ENCODE results near the gene LLGL2. TPM values are rescaled to one million over a fixed set of nuclear protein-coding genes. Genes with fewer than 3 reads are reported as not detected.
A peak's percentile ranks its signal among the peaks of the same experiment; 100 is the strongest.

The LLGL2 gene
- total RNA-seq, 4 donors from 2014 or later: 35.6 to 73.5 (median 53.8) TPM

DNA sequence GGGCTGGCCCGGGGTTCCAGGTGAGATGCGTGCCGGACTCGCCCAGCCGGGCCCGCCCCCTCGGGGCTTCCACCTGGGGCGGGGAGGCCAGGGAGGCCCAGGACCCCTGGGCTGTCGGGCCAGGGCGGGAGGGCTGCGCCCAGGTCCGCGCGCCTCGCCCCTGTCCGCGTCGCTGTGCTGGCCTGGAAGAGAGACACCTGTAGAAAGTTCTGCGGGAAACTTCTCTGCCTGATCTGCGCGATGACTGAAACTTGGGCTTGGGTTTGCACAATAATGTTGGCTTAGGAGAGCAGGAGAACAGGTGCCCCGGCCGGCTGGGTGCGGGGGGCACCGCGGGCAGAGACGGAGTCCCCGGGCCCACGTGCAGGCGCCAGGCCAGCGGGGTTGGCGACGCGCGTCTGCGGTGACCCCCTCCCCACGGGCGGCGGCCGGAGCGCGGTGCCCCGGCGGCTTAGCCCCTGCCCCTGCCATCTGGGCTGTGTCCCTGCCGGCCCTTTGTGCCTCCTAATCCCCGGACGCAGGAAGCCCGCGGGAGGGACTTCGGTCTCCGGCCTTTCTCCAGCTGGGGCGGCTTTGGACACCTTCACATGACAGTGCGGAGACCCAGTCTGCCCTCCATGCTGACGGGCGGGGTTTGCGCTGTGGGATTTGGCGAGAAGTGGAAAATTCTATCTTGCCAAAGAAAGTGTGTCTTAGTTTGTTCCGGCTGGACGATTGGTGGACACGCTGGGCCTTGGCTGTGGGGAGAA, 483 bp downstream of the LLGL2 start:
- TF ChIP-seq POLR2A (IDR thresholded peaks at IDR 0.05): peak in 1 of 2 donors; percentile 37
- TF ChIP-seq, protein P1, sequence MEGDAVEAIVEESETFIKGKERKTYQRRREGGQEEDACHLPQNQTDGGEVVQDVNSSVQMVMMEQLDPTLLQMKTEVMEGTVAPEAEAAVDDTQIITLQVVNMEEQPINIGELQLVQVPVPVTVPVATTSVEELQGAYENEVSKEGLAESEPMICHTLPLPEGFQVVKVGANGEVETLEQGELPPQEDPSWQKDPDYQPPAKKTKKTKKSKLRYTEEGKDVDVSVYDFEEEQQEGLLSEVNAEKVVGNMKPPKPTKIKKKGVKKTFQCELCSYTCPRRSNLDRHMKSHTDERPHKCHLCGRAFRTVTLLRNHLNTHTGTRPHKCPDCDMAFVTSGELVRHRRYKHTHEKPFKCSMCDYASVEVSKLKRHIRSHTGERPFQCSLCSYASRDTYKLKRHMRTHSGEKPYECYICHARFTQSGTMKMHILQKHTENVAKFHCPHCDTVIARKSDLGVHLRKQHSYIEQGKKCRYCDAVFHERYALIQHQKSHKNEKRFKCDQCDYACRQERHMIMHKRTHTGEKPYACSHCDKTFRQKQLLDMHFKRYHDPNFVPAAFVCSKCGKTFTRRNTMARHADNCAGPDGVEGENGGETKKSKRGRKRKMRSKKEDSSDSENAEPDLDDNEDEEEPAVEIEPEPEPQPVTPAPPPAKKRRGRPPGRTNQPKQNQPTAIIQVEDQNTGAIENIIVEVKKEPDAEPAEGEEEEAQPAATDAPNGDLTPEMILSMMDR (IDR thresholded peaks at IDR 0.05): no peak
- peak overlapping the region; percentile 69 to 79 (median 73) for H3K27ac ChIP-seq
- DNase-seq: peak; percentile 72 to 73

DNA sequence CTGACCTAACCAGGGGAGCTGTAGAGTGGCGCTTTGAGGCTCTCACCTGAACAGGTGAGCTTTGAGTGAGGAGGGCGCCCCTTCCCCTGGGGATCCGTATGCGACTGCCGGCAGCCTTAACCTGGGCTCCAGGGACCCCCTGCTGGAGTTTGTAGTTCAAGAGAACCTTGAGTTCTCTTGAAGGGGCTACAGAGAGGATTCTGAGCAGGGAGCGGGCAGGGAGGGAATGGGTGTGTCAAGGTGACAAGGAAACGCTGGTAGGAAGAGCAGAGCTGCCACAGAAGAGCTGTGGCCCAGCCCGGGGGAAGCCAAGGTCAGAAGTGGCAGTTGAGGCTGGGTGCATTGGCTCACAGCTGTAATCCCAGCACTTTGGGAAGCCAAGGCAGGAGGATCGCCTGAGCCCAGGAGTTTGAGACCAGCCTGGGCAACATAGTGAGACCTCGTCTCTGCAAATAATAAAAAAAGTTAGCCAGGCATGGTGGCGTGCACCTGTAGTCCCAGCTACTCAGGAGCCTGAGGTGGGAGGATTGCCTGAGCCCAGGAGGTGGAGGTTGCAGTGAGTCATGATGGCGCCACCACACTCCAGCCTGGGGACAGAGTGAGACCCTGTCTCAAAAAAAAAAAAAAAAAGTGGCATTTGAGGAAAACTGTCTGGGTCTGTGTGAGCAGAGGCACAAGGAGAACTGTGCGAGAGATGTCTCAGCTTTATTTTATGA, 1.2 kb downstream of the LLGL2 start:
- no peak for DNase-seq
- H3K9me3 ChIP-seq: no peaks in the 10 kb centered on the region
- peak overlapping the region; percentile 13 to 66 (median 61) for H3K4me3 ChIP-seq (replicated peaks in 1 of 3)
- no peaks in the 10 kb centered on the region for H3K36me3 ChIP-seq
- H3K27me3 ChIP-seq: no peaks in the 10 kb centered on the region
- WGBS, 2 donors: 33 to 53% methylated on average over 10 to 13 of the region's 13 CpGs
- peak overlapping the region; percentile 69 to 79 (median 73) for H3K27ac ChIP-seq
- H3K4me1 ChIP-seq: peaks cover 16 to 31% of the 10 kb centered on the region in 2 donors
- TF ChIP-seq, protein P1 (IDR thresholded peaks at IDR 0.05): no peak
- TF ChIP-seq POLR2A (IDR thresholded peaks at IDR 0.05): no peak
- intact Hi-C loops (cut with DNase I): loop anchor here (5.0 kb wide), 1 partner anchor 61 kb away; the partner anchor contains the start of gene MYO15B

More for the DNA sequence above, 483 bp downstream of the LLGL2 start:
- intact Hi-C loops (cut with DNase I): loop anchor here (5.0 kb wide), 1 partner anchor 61 kb away; the partner anchor contains the start of gene MYO15B
- Histone ChIP-seq H3K27me3 (no peaks in the 10 kb centered on the region), H3K4me3 (replicated peaks in 1 of 3) (peak overlapping the region; percentile 13 to 66 (median 61)), H3K4me1 (peaks cover 16 to 29% of the 10 kb centered on the region in 2 donors), H3K36me3 (no peaks in the 10 kb centered on the region), H3K9me3 (no peaks in the 10 kb centered on the region)
- WGBS, 2 donors: 1 to 12% methylated on average over 13 to 21 of the region's 60 CpGs

DNA sequence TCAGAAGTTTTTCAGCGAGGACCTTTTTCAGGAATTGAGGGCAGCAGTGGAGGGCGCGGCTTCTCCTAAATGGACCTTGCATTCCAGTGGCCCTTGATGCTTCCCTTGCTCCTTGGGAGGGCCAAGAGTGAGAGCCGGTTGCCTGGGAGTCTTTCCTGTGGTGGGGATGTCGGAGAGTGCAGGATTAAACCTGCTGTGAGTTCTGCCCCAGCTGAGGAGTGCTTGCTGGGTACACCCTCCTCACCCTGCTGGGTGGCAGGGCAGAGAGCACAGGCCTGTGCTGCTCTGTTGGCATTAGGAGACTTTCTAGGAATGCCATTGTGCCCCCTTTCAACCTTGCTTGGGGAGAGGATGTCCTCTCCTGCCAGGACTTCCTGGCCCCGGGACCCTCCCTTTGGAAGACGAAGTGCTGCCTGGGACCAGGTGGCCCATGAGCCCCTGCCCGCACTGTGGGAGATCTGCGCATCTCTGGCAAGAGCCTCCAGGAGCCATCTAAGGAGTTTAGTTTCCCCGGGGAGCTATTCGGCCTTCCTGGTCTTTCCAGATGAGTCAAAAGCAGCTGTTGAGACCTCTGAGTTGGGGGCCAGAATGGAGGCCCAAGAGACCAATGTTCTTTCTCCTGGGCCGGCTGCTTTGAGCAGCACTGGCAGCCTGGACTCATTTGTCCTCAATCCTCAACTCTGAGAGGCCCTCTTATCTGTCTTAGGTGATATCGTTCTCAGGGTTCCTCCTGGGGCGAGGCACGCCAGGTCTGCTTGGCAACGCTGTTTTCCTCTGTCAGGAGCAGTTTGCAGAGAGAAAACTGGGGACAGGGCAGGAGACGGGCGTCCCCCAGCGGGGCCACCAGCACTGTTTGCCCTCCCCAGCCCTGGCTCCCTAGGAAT, 5.6 kb downstream of the LLGL2 start:
- Histone ChIP-seq H3K27me3 (no peaks in the 10 kb centered on the region), H3K36me3 (no peaks in the 10 kb centered on the region), H3K9me3 (no peaks in the 10 kb centered on the region), H3K4me1 (peaks cover 12 to 25% of the 10 kb centered on the region in 2 donors), H3K27ac (no peak overlapping the region), H3K4me3 (replicated peaks in 1 of 3) (no peak overlapping the region)
- 84 to 92% methylated on average over 12 to 18 of the region's 19 CpGs for WGBS, 2 donors
- TF ChIP-seq, protein P1 (IDR thresholded peaks at IDR 0.05): no peak
- TF ChIP-seq POLR2A (IDR thresholded peaks at IDR 0.05): no peak
- intact Hi-C loops (cut with DNase I): no loop called here
- no peak for DNase-seq

DNA sequence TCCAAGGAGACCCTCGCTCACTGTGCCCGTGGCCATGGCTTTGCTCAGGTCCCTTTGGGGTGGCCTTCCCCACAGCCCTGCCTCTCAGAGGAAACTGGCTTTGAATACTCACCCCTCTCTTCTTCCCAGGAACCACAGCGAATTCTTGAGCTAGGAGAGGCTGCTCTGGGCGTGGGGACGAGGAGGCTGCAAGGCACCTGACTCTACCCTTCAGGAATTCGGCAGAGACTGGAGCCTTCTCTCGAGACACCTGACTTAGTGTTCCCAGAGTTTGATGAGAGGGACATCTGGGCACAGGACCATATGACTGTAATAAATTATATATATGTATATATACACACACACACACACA, 6.2 kb downstream of the LLGL2 start:
- Histone ChIP-seq H3K27me3 (no peaks in the 10 kb centered on the region), H3K4me1 (peaks cover 8 to 22% of the 10 kb centered on the region in 2 donors), H3K9me3 (no peaks in the 10 kb centered on the region), H3K4me3 (replicated peaks in 1 of 3) (no peak overlapping the region), H3K36me3 (no peaks in the 10 kb centered on the region), H3K27ac (no peak overlapping the region)
- DNase-seq: no peak
- WGBS, 2 donors: 89 to 96% methylated on average over 7 of the region's 7 CpGs
- no peak for TF ChIP-seq POLR2A (IDR thresholded peaks at IDR 0.05)
- TF ChIP-seq, protein P1 (IDR thresholded peaks at IDR 0.05): no peak
- intact Hi-C loops (cut with DNase I): no loop called here

Data from thyroid gland (tissue), 4 donors.